ENCODE results near the gene USP3. TPM values are rescaled to one million over a fixed set of nuclear protein-coding genes. Genes with fewer than 3 reads are reported as not detected.
A peak's percentile ranks its signal among the peaks of the same experiment; 100 is the strongest.

Gene USP3
- total and polyA plus RNA-seq, 2 experiments from 2014 or later = 15.4 to 21.0 TPM

- Histone ChIP-seq H3K9me3 (ENCODE audit: low read depth) (no peaks in the 10 kb centered on the region), H3K27ac (no peak overlapping the region), H4K20me1 (ENCODE audit: insufficient read depth) (no peaks in the 10 kb centered on the region), H3F3A (ENCODE audit: insufficient read depth) (peaks cover 24% of the 10 kb centered on the region), H3K79me2 (ENCODE audit: insufficient read depth) (no peaks in the 10 kb centered on the region), H3K9me2 (ENCODE audit: insufficient read depth) (no peaks in the 10 kb centered on the region), H3K4me2 (ENCODE audit: unreplicated experiment) (no peak overlapping the region), H3K27me3 (replicated peaks; ENCODE audit: insufficient read depth) (no peaks in the 10 kb centered on the region), H3K36me3 (ENCODE audit: low read depth) (peaks cover 4% of the 10 kb centered on the region; the same call in 1 of the 2 replicates), H2AFZ (no peak overlapping the region), H3K4me1 (ENCODE audit: insufficient read depth) (peaks cover 16% of the 10 kb centered on the region), H3K9ac (no peak overlapping the region), H3K4me3 (no peak overlapping the region)
- DNase-seq = no peak
- in situ Hi-C loops (cut with MboI) = no loop called here
- no peak for TF ChIP-seq EZH2 (IDR thresholded peaks at IDR 0.05; ENCODE audit: insufficient read depth, poor library complexity, severe bottlenecking)
- TF ChIP-seq EZH2phosphoT487 (IDR thresholded peaks at IDR 0.05; ENCODE audit: insufficient read depth, low read depth) = no peak
- whole genome bisulfite sequencing, 2 experiments (ENCODE audit: low coverage in 1 of 2, low lambda C conversion rate in 2 of 2, missing lambda C conversion rate in 2 of 2) = 59 to 61% methylated on average over 2 of the region's 2 CpGs
Measured at GRCh38 chr15:63606308-63606707, 101.9 kb downstream of the USP3 start.

- no peaks in the 10 kb centered on the region for H3K9me3 ChIP-seq (ENCODE audit: low read depth)
- H3K4me1 ChIP-seq (ENCODE audit: insufficient read depth) = peaks cover 12% of the 10 kb centered on the region
- no peak overlapping the region for H2AFZ ChIP-seq
- DNase-seq = no peak
- no peaks in the 10 kb centered on the region for H4K20me1 ChIP-seq (ENCODE audit: insufficient read depth)
- no peak for TF ChIP-seq EZH2phosphoT487 (IDR thresholded peaks at IDR 0.05; ENCODE audit: insufficient read depth, low read depth)
- no peak for TF ChIP-seq EZH2 (IDR thresholded peaks at IDR 0.05; ENCODE audit: insufficient read depth, poor library complexity, severe bottlenecking)
- peaks cover 4% of the 10 kb centered on the region; the same call in 1 of the 2 replicates for H3K36me3 ChIP-seq (ENCODE audit: low read depth)
- H3K9me2 ChIP-seq (ENCODE audit: insufficient read depth) = no peaks in the 10 kb centered on the region
- H3K4me3 ChIP-seq = no peak overlapping the region
- H3K27me3 ChIP-seq (replicated peaks; ENCODE audit: insufficient read depth) = no peaks in the 10 kb centered on the region
- no peak overlapping the region for H3K9ac ChIP-seq
- no peak overlapping the region for H3K4me2 ChIP-seq (ENCODE audit: unreplicated experiment)
- in situ Hi-C loops (cut with MboI) = no loop called here
- peaks cover 23% of the 10 kb centered on the region for H3F3A ChIP-seq (ENCODE audit: insufficient read depth)
- H3K79me2 ChIP-seq (ENCODE audit: insufficient read depth) = no peaks in the 10 kb centered on the region
- H3K27ac ChIP-seq = no peak overlapping the region
- 87 to 93% methylated on average over 15 of the region's 15 CpGs for WGBS, 2 experiments (ENCODE audit: low coverage in 1 of 2, low lambda C conversion rate in 2 of 2, missing lambda C conversion rate in 2 of 2)
Measured at GRCh38 chr15:63608989-63609388, 104.6 kb downstream of the USP3 start.

GRCh38 chr15:63609448-63609847 lies 105.1 kb downstream of the USP3 start:
- Histone ChIP-seq H3F3A (ENCODE audit: insufficient read depth) (peaks cover 23% of the 10 kb centered on the region), H2AFZ (no peak overlapping the region), H3K9ac (no peak overlapping the region), H4K20me1 (ENCODE audit: insufficient read depth) (no peaks in the 10 kb centered on the region), H3K4me2 (ENCODE audit: unreplicated experiment) (no peak overlapping the region), H3K9me2 (ENCODE audit: insufficient read depth) (no peaks in the 10 kb centered on the region), H3K9me3 (ENCODE audit: low read depth) (no peaks in the 10 kb centered on the region), H3K27me3 (replicated peaks; ENCODE audit: insufficient read depth) (no peaks in the 10 kb centered on the region), H3K27ac (no peak overlapping the region), H3K36me3 (ENCODE audit: low read depth) (peaks cover 5% of the 10 kb centered on the region; the same call in 1 of the 2 replicates), H3K4me3 (no peak overlapping the region), H3K4me1 (ENCODE audit: insufficient read depth) (peaks cover 12% of the 10 kb centered on the region), H3K79me2 (ENCODE audit: insufficient read depth) (no peaks in the 10 kb centered on the region)
- WGBS, 2 experiments (ENCODE audit: low coverage in 1 of 2, low lambda C conversion rate in 2 of 2, missing lambda C conversion rate in 2 of 2) = 75 to 78% methylated on average over 6 of the region's 6 CpGs
- in situ Hi-C loops (cut with MboI) = no loop called here
- TF ChIP-seq EZH2phosphoT487 (IDR thresholded peaks at IDR 0.05; ENCODE audit: insufficient read depth, low read depth) (no peak), EZH2 (IDR thresholded peaks at IDR 0.05; ENCODE audit: insufficient read depth, poor library complexity, severe bottlenecking) (no peak)
- DNase-seq = no peak

DNA sequence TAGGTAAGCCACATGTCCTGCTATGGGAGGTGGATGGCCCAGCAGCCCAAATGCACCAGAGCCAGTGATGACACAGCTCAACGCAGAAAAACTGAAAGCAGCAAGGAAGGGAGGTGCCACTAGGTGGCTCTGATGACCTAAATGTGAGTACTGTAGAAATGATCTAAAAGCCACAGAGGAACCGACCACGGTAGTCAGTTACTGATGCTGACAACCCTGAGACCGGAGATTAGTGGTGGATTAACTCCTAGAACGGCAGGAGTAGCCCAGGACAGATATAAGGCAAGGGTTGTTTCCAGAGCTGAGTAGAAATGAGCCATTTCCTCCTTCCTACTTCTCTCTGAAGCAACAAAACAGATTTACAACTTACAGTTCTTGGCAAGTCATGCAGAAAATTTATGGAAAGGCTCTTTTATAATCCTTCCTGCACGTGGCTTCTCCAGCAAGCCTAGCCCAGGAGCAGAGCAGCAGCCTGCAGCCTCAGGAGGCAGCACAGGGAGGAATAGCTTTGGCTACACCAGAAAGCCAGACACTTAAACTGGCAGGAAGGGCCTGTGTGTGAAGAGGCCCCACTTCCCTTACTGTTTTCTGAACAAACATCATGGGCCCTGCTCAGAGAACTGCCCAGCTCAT lies 105.9 kb downstream of the USP3 start:
- H3K4me3 ChIP-seq = no peak overlapping the region
- in situ Hi-C loops (cut with MboI) = no loop called here
- H2AFZ ChIP-seq = peak overlapping the region; percentile 63; the same call in 1 of the 2 replicates
- H3K36me3 ChIP-seq (ENCODE audit: low read depth) = peaks cover 10% of the 10 kb centered on the region; the same call in 1 of the 2 replicates
- WGBS, 2 experiments (ENCODE audit: low coverage in 1 of 2, low lambda C conversion rate in 2 of 2, missing lambda C conversion rate in 2 of 2) = 4% methylated on average over 6 of the region's 6 CpGs
- H3K9ac ChIP-seq = peak overlapping the region; percentile 41
- H3K79me2 ChIP-seq (ENCODE audit: insufficient read depth) = no peaks in the 10 kb centered on the region
- H3K4me2 ChIP-seq (ENCODE audit: unreplicated experiment) = peak overlapping the region; percentile 34
- H4K20me1 ChIP-seq (ENCODE audit: insufficient read depth) = no peaks in the 10 kb centered on the region
- peaks cover 12% of the 10 kb centered on the region for H3K4me1 ChIP-seq (ENCODE audit: insufficient read depth)
- H3K9me2 ChIP-seq (ENCODE audit: insufficient read depth) = no peaks in the 10 kb centered on the region
- no peaks in the 10 kb centered on the region for H3K27me3 ChIP-seq (replicated peaks; ENCODE audit: insufficient read depth)
- TF ChIP-seq EZH2 (IDR thresholded peaks at IDR 0.05; ENCODE audit: insufficient read depth, poor library complexity, severe bottlenecking) (no peak), EZH2phosphoT487 (IDR thresholded peaks at IDR 0.05; ENCODE audit: insufficient read depth, low read depth) (no peak)
- DNase-seq = peak; percentile 90
- peaks cover 23% of the 10 kb centered on the region for H3F3A ChIP-seq (ENCODE audit: insufficient read depth)
- H3K27ac ChIP-seq = peak overlapping the region; percentile 72
- H3K9me3 ChIP-seq (ENCODE audit: low read depth) = no peaks in the 10 kb centered on the region

Measured in GM23248 (cell line).